ENCODE data around the gene MRM2.
A peak's percentile ranks its signal among the peaks of the same experiment; 100 is the strongest.

Gene MRM2

GRCh38 chr7:2241580-2242540 is at the start of gene MRM2, which contains the start of gene NUDT1 (continued):
- TF ChIP-seq ZNF398 (tag by site-specific recombination; IDR thresholded peaks at IDR 0.05) (no peak), ZNF23 (tag by site-specific recombination; IDR thresholded peaks at IDR 0.05; ENCODE audit: borderline replicate concordance) (no peak), ZFP3 (tag by site-specific recombination; IDR thresholded peaks at IDR 0.05; ENCODE audit: low read depth) (no peak), ZNF335 (tag by site-specific recombination; conservative IDR thresholded peaks at IDR 0.05) (no peak), PATZ1 (tag by site-specific recombination; IDR thresholded peaks at IDR 0.05) (peak; percentile 52), ZNF610 (tag by site-specific recombination; IDR thresholded peaks at IDR 0.05; ENCODE audit: borderline replicate concordance) (0 out of 2 replicates have a peak, but pooled peaks have one; percentile 33), BCL11A (tag by site-specific recombination; IDR thresholded peaks at IDR 0.05; ENCODE audit: low read depth) (peak; percentile 93), CTCF (tag by site-specific recombination; IDR thresholded peaks at IDR 0.05) (no peak; the same call in 1 of the 2 replicates), ZBTB17 (tag by site-specific recombination; IDR thresholded peaks at IDR 0.05) (no peak; the same call in 1 of the 2 replicates), WT1 (tag by site-specific recombination; IDR thresholded peaks at IDR 0.05) (no peak), ZNF324 (tag by site-specific recombination; IDR thresholded peaks at IDR 0.05) (no peak), ZNF354C (tag by site-specific recombination; IDR thresholded peaks at IDR 0.05; ENCODE audit: borderline replicate concordance, low read depth) (no peak), TSHZ1 (tag by site-specific recombination; IDR thresholded peaks at IDR 0.05; ENCODE audit: borderline replicate concordance) (no peak), HOXD13 (CRISPR knock-in tag; IDR thresholded peaks at IDR 0.05; ENCODE audit: borderline replicate concordance) (no peak), OVOL3 (tag by site-specific recombination; IDR thresholded peaks at IDR 0.05) (no peak), ZNF510 (tag by site-specific recombination; IDR thresholded peaks at IDR 0.05; ENCODE audit: insufficient replicate concordance) (no peak), GLIS2 (tag by site-specific recombination; IDR thresholded peaks at IDR 0.05) (peak; percentile 37; the same call in 1 of the 2 replicates), ZNF530 (tag by site-specific recombination; IDR thresholded peaks at IDR 0.05; ENCODE audit: low read depth) (no peak), ZNF473 (tag by site-specific recombination; IDR thresholded peaks at IDR 0.05) (no peak), MZF1 (tag by site-specific recombination; IDR thresholded peaks at IDR 0.05; ENCODE audit: borderline replicate concordance) (peak; percentile 60; the same call in 1 of the 2 replicates), PRDM10 (tag by site-specific recombination; IDR thresholded peaks at IDR 0.05) (0 out of 2 replicates have a peak, but pooled peaks have one; percentile 15), PRDM6 (tag by site-specific recombination; IDR thresholded peaks at IDR 0.05) (no peak)
